Testis (tissue), 3 donors: ENCODE data around the gene CORO7. TPM values are rescaled to one million over a fixed set of nuclear protein-coding genes. Genes with fewer than 3 reads are reported as not detected.

ENCODE experiments used
- DNase-seq: peaks from one replicate; pipeline ENCODE4 v3.0.0-alpha.2; 2019
- H3K27ac ChIP-seq, 2 donors: fragments of 200-600 bp; sonication (generic); one replicate each; pipeline ENCODE4 v1.5.1; 2019
- H3K27me3 ChIP-seq: fragments of 200-600 bp; sonication (generic); one replicate; pipeline ENCODE4 v1.5.1; 2019
- H3K36me3 ChIP-seq: fragments of 200-600 bp; sonication (generic); one replicate; pipeline ENCODE4 v1.5.1; 2017; ENCODE audit warnings: low read depth; ENCODE audit errors: missing control alignments
- H3K4me1 ChIP-seq: fragments of 200-600 bp; sonication (generic); one replicate; pipeline ENCODE4 v1.5.1; 2019
- H3K4me3 ChIP-seq, 2 donors: fragments of 200-600 bp; sonication (generic); one replicate each; pipeline ENCODE4 v1.5.1; 2017 to 2019
- H3K9me3 ChIP-seq: fragments of 200-600 bp; sonication (generic); one replicate; pipeline ENCODE4 v1.5.1; 2017
- POLR2A ChIP-seq: fragments of 450-650 bp; IDR thresholded peaks from one replicate; pipeline ENCODE4 v1.6.1; 2017; ENCODE audit warnings: antibody characterized with exemption, mild to moderate bottlenecking, moderate library complexity
- WGBS, 2 donors: methylation state at CpG; one replicate each; pipeline ENCODE4 v1.1.5; 2018; 5-methylcytosine and 5-hydroxymethylcytosine counted together
- intact Hi-C: fragments of 100-400 bp; cut with DNase I; formaldehyde crosslinking; loops from one replicate; pipeline ENCODE4 v1.15.1; 2023; ENCODE audit warnings: low total_unique reads
- polyA plus RNA-seq: library from polyadenylated mRNA; stranded (reverse); fragments of 350-450 nt; fragmentation: Illumina TruSeq; extraction: RNeasy Lipid Tissue Mini Kit (QIAGEN cat#74804); gene quantifications from one replicate; pipeline ENCODE4 v1.2.3, GENCODE V29; 2014; ENCODE audit warnings: low read depth, low replicate concordance; ENCODE audit not compliant: insufficient read depth
- total RNA-seq, 2 donors: library from RNA; depleted of rRNA; stranded (reverse); fragments of >200 nt; gene quantifications; one replicate each; pipeline ENCODE4 v1.2.3, GENCODE V29; 2016
- TF ChIP-seq, protein P1 (sequence below), 3 experiments: fragments of 450-650 bp in 2 of 3; fragments of 200-600 bp in 1 of 3; sonication (generic) in 1 of 3; IDR thresholded peaks; one replicate each; pipeline ENCODE4 v1.5.1; 2016 to 2019; ENCODE audit warnings: antibody characterized with exemption in 3 of 3, mild to moderate bottlenecking in 2 of 3, moderate library complexity in 1 of 3

The CORO7 gene
- total and polyA plus RNA-seq, 3 donors from 2014 or later: 71.5 to 147 (median 126) TPM

DNA sequence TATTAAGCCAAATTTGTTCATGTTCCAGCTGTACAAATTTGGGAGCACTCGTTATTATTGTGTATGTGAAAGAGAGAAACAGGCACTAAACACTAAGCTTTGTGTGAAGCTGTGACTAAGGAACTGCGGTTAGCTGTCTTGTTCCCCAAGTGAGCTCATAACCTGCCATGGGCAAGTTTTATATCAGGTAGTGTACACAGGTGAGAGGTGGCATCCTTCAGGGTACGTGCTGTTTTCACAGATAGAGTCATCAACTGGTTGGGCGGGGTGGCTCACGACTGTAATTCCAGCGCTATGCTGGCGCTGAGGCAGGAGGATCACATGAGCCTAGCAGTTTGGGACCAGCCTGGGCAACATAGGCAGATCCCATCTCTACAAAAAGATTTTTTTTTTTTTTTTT is 12.1 kb upstream of the CORO7 start:
- Histone ChIP-seq H3K4me1 (peaks cover 10% of the 10 kb centered on the region), H3K4me3 (no peak overlapping the region), H3K9me3 (no peaks in the 10 kb centered on the region), H3K36me3 (no peaks in the 10 kb centered on the region), H3K27ac (no peak overlapping the region), H3K27me3 (no peaks in the 10 kb centered on the region)
- intact Hi-C loops: no loop called here
- DNase-seq: no peak
- 93 to 94% methylated on average over 7 of the region's 7 CpGs for WGBS, 2 donors
- TF ChIP-seq, protein P1, sequence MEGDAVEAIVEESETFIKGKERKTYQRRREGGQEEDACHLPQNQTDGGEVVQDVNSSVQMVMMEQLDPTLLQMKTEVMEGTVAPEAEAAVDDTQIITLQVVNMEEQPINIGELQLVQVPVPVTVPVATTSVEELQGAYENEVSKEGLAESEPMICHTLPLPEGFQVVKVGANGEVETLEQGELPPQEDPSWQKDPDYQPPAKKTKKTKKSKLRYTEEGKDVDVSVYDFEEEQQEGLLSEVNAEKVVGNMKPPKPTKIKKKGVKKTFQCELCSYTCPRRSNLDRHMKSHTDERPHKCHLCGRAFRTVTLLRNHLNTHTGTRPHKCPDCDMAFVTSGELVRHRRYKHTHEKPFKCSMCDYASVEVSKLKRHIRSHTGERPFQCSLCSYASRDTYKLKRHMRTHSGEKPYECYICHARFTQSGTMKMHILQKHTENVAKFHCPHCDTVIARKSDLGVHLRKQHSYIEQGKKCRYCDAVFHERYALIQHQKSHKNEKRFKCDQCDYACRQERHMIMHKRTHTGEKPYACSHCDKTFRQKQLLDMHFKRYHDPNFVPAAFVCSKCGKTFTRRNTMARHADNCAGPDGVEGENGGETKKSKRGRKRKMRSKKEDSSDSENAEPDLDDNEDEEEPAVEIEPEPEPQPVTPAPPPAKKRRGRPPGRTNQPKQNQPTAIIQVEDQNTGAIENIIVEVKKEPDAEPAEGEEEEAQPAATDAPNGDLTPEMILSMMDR (IDR thresholded peaks at IDR 0.05): no peak
- no peak for TF ChIP-seq POLR2A

DNA sequence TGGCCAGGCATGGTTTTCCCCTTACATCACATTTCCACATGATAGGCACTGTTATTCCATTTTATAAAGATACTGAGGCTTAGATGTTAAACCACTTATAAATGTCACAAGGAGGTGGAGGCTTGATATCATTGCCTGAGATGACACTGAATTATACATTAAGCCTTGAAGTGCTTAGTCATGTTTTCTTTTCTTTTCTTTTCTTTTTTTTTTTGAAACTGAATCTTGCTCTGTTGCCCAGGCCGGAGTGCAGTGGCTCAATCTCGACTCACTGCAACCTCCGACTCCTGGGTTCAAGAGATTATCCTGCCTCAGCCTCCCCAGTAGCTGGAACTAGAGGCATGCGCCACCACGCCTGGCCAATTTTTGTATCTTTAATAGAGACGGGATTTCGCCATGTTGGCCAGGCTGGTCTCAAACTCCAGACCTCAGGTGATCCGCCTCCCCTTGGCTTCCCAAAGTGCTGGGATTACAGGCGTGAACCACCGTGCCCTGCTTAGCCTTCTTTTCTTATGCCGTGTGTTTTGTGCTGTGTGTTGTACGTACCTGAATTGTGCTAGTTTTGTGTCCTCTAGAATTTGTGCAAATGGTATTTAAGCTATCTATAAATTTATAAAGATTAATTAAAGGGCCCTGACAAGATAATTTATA is 10.5 kb upstream of the CORO7 start:
- H3K4me3 ChIP-seq: no peak overlapping the region
- no peaks in the 10 kb centered on the region for H3K27me3 ChIP-seq
- TF ChIP-seq, protein P1 (IDR thresholded peaks at IDR 0.05): no peak
- no peak for TF ChIP-seq POLR2A
- no peaks in the 10 kb centered on the region for H3K36me3 ChIP-seq
- DNase-seq: no peak
- no peaks in the 10 kb centered on the region for H3K9me3 ChIP-seq
- H3K4me1 ChIP-seq: peaks cover 10% of the 10 kb centered on the region
- 65 to 83% methylated on average over 12 of the region's 12 CpGs for WGBS, 2 donors
- intact Hi-C loops: no loop called here
- H3K27ac ChIP-seq: no peak overlapping the region

DNA sequence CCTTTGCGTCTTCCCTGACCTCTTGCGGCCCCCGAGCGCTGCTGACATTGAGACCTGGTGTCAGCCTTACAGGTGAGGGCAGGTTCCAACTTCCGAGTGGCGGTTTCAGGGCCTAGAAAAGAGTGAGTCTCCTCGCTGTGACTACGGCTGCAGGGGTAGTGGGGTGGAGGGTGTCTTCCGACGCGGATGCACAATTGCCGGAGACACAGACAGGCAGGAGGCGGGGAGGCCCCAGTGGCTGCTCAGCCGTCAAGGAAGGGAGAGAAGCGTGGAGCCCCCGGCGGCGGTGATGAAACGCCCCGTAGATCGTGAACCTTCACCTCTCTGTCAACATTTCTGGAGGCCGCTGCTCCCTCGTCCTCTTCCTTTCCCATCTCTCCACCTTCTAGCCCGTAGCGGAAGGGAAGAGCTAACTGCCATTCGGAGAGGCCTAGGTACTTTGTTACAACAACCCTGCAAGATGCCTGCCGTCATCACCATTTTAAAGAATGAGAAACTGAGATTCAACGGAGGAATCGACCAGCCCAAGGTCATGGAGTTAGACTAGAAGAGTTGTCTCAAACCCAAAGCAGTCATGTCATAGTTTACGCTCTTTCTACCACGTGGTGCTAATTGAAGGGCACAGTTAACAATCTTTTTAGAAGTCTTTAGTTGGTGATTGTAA is 9.8 kb upstream of the CORO7 start:
- DNase-seq: no peak
- peaks cover 10% of the 10 kb centered on the region for H3K4me1 ChIP-seq
- intact Hi-C loops: no loop called here
- H3K27me3 ChIP-seq: no peaks in the 10 kb centered on the region
- TF ChIP-seq, protein P1 (IDR thresholded peaks at IDR 0.05): no peak
- no peak for TF ChIP-seq POLR2A
- H3K9me3 ChIP-seq: no peaks in the 10 kb centered on the region
- no peaks in the 10 kb centered on the region for H3K36me3 ChIP-seq
- WGBS, 2 donors: 2 to 3% methylated on average over 18 to 31 of the region's 31 CpGs
- H3K4me3 ChIP-seq: peak overlapping the region; percentile 88 to 90
- peak overlapping the region; percentile 97 to 98 for H3K27ac ChIP-seq

DNA sequence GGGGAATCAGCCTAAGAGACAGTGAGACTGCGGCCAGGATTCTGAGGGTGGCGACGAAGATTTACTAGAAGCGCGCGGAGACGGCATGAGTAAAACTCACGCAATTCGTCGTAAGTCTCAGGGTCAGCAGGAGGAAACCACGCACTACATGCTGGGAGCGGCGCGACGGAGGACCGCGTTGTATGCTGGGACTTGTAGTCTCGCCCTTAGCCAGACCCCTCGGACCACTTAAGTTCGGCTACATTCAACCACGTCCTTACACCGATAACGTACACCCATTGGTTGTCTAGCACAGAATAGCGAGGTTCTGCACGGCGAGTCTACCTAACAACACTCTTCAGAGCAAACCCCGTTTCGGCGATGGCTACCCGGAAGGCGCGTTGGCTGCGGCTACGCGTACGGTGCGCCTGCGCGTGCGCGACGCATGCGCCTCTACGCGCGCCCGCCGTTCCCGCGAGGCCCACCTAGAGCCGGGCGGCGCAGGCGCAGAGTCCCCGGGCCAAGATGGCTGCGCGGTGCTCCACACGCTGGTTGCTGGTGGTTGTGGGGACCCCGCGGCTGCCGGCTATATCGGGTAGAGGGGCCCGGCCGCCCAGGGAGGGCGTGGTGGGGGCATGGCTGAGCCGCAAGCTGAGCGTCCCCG is 9.1 kb upstream of the CORO7 start, which contains the start of gene DNAJA3:
Gene DNAJA3, plus strand, starts transcription at position 491 of the 643 bp plus-strand sequence. Its CDS starts 14 bp downstream, at position 505.
- Histone ChIP-seq H3K4me1 (peaks cover 10% of the 10 kb centered on the region), H3K27ac (peak within 1 kb of the TSS; percentile 97 to 98), H3K27me3 (no peaks in the 10 kb centered on the region), H3K36me3 (no peaks in the 10 kb centered on the region), H3K9me3 (no peaks in the 10 kb centered on the region), H3K4me3 (peak within 1 kb of the TSS; percentile 88 to 90)
- DNase-seq: peak; percentile 95
- no peak for TF ChIP-seq POLR2A
- TF ChIP-seq, protein P1 (IDR thresholded peaks at IDR 0.05): no peak
- intact Hi-C loops: no loop called here
- 1% methylated on average over 20 to 50 of the region's 68 CpGs for WGBS, 2 donors
